Keratinocyte (primary cell): Measurements from ENCODE around the gene NFASC. TPM values are rescaled to one million over a fixed set of nuclear protein-coding genes. Genes with fewer than 3 reads are reported as not detected.

Source experiments
- DNase-seq: peaks from one replicate; pipeline ENCODE4 v3.0.0-alpha.2; 2011; ENCODE audit warnings: low read depth, missing footprints, low spot score
- FAIRE-seq: peaks from 2 replicates; lab custom pipeline; 2011; peaks lifted over from hg19 to GRCh38; lab: Jason Lieb, UNC
- H2AFZ ChIP-seq: 2 replicates; pipeline ENCODE4 v1.6.0; 2012; ENCODE audit warnings: low read length, control low read depth, inconsistent platforms; ENCODE audit not compliant: control insufficient read depth
- H3K27ac ChIP-seq: 2 replicates; pipeline ENCODE4 v1.5.1; 2011; ENCODE audit warnings: low read length; ENCODE audit not compliant: control insufficient read depth, insufficient read depth
- H3K27me3 ChIP-seq: 3 replicates; pipeline ENCODE4 v1.6.0; 2011; ENCODE audit warnings: low read length; ENCODE audit not compliant: control insufficient read depth, insufficient read depth; ENCODE audit errors: extremely low read depth
- H3K36me3 ChIP-seq, 2 experiments: 2 replicates in 1 of 2; 3 replicates in 1 of 2; pipeline ENCODE4 v1.5.1; 2011; ENCODE audit warnings: low read length in 2 of 2, mild to moderate bottlenecking in 1 of 2; ENCODE audit not compliant: control insufficient read depth in 2 of 2, insufficient read depth in 2 of 2; ENCODE audit errors: extremely low read depth in 1 of 2
- H3K4me1 ChIP-seq: 3 replicates; pipeline ENCODE4 v1.5.1; 2011; ENCODE audit warnings: low read length; ENCODE audit not compliant: control insufficient read depth, insufficient read depth; ENCODE audit errors: extremely low read depth
- H3K4me2 ChIP-seq: 3 replicates; pipeline ENCODE4 v1.6.0; 2011; ENCODE audit warnings: low read depth, low read length; ENCODE audit not compliant: control insufficient read depth, insufficient read depth; ENCODE audit errors: extremely low read depth
- H3K4me3 ChIP-seq, 3 experiments: fragments of 200-600 bp in 1 of 3; sonication (generic) in 1 of 3; 2 replicates in 2 of 3; 3 replicates in 1 of 3; pipeline ENCODE4 v1.5.1; 2011 to 2016; ENCODE audit warnings: low read length in 3 of 3, mild to moderate bottlenecking in 3 of 3, control low read depth in 2 of 3, inconsistent platforms in 1 of 3, low read depth in 1 of 3, mixed read lengths in 1 of 3, mixed run types in 1 of 3, moderate library complexity in 1 of 3; ENCODE audit not compliant: control insufficient read depth in 2 of 3, insufficient read depth in 2 of 3; ENCODE audit errors: extremely low read depth in 1 of 3
- H3K79me2 ChIP-seq: 2 replicates; pipeline ENCODE4 v1.6.0; 2012; ENCODE audit warnings: low read length; ENCODE audit not compliant: control insufficient read depth, insufficient read depth
- H3K9ac ChIP-seq: 3 replicates; pipeline ENCODE4 v1.6.0; 2011; ENCODE audit warnings: low read length; ENCODE audit not compliant: control insufficient read depth, insufficient read depth; ENCODE audit errors: extremely low read depth
- H3K9me1 ChIP-seq: 3 replicates; pipeline ENCODE4 v1.6.0; 2011; ENCODE audit warnings: low read length; ENCODE audit not compliant: control insufficient read depth, insufficient read depth; ENCODE audit errors: extremely low read depth
- H3K9me3 ChIP-seq: 2 replicates; pipeline ENCODE4 v1.5.1; 2012; ENCODE audit warnings: low read depth, low read length; ENCODE audit not compliant: control insufficient read depth
- H4K20me1 ChIP-seq: 3 replicates; pipeline ENCODE4 v1.6.0; 2011; ENCODE audit warnings: low read length; ENCODE audit not compliant: control insufficient read depth, insufficient read depth; ENCODE audit errors: extremely low read depth
- EZH2 ChIP-seq: IDR thresholded peaks from one replicate; pipeline ENCODE4 v1.6.1; 2012; ENCODE audit warnings: inconsistent platforms, mild to moderate bottlenecking, low read length, moderate library complexity
- dilution Hi-C: fragments of 300-500 bp; cut with MboI; formaldehyde crosslinking; loops from one replicate; pipeline ENCODE4 v1.7.0; 2020; ENCODE audit warnings: low sequenced_read_pairs; ENCODE audit not compliant: extremely low pct_ligation_motif_present
- polyA plus RNA-seq, 5 experiments: library from polyadenylated mRNA; depleted of rRNA in 3 of 5; stranded (reverse) in 3 of 5; stranded (forward) in 1 of 5; unstranded in 1 of 5; fragments of >200 nt; gene quantifications; 1 replicate in 1 of 5; 2 replicates in 3 of 5; 3 replicates in 1 of 5; pipeline versions ENCODE4 v1.2.1 to v1.2.3, GENCODE V29; 2011 to 2012; ENCODE audit warnings: missing spikeins in 2 of 5, low read depth in 1 of 5, low replicate concordance in 1 of 5
- TF ChIP-seq, protein P1 (sequence below), 3 experiments: IDR thresholded peaks in 1 of 3; conservative IDR thresholded peaks in 1 of 3; optimal IDR thresholded peaks in 1 of 3; 2 replicates in 2 of 3; 3 replicates in 1 of 3; pipeline versions ENCODE3 to v1.5.1; 2011; ENCODE audit warnings: low read length in 3 of 3, mild to moderate bottlenecking in 3 of 3, moderate library complexity in 2 of 3, control low read depth in 1 of 3, inconsistent platforms in 1 of 3; ENCODE audit not compliant: insufficient read depth in 2 of 3; ENCODE audit errors: extremely low read depth in 1 of 3

The NFASC gene
- polyA plus RNA-seq, 1 donor (not counting 4 experiments of a cell fraction or from before 2014, with no cell fraction given): 4.3 TPM

DNA sequence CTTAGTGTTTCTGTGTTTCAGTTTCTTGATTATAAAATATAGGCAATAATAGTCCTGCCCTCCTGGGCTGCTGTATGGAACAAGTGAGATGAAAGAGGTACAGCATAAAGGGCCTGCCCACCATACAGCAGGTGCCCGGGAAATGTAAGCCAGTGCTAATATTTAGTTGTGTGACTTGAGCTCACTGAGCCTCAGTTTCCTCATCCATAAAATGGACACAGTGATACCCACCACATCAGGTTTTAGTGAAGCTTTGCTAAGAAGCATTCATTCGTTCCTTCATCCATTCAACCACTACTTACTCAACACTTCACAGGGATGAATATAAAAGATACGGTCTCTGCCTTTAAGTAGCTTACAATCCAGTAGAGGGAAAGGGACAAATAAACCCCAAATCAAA lies 192.2 kb downstream of the NFASC start:
- no peaks in the 10 kb centered on the region for H3K36me3 ChIP-seq
- DNase-seq: no peak
- H4K20me1 ChIP-seq: no peaks in the 10 kb centered on the region
- no peaks in the 10 kb centered on the region for H3K27me3 ChIP-seq
- H3K4me1 ChIP-seq: no peaks in the 10 kb centered on the region
- TF ChIP-seq, protein P1, sequence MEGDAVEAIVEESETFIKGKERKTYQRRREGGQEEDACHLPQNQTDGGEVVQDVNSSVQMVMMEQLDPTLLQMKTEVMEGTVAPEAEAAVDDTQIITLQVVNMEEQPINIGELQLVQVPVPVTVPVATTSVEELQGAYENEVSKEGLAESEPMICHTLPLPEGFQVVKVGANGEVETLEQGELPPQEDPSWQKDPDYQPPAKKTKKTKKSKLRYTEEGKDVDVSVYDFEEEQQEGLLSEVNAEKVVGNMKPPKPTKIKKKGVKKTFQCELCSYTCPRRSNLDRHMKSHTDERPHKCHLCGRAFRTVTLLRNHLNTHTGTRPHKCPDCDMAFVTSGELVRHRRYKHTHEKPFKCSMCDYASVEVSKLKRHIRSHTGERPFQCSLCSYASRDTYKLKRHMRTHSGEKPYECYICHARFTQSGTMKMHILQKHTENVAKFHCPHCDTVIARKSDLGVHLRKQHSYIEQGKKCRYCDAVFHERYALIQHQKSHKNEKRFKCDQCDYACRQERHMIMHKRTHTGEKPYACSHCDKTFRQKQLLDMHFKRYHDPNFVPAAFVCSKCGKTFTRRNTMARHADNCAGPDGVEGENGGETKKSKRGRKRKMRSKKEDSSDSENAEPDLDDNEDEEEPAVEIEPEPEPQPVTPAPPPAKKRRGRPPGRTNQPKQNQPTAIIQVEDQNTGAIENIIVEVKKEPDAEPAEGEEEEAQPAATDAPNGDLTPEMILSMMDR (optimal IDR thresholded peaks at IDR 0.05 in 1 of 3, IDR thresholded peaks at IDR 0.05 in 1 of 3, conservative IDR thresholded peaks at IDR 0.05 in 1 of 3; ENCODE audit: extremely low read depth in 1 of 3, insufficient read depth in 2 of 3, low read length in 3 of 3): no peak
- no peak for TF ChIP-seq EZH2
- no peak overlapping the region for H3K9ac ChIP-seq
- no peaks in the 10 kb centered on the region for H3K79me2 ChIP-seq
- no peak overlapping the region for H3K4me3 ChIP-seq
- H2AFZ ChIP-seq: no peak overlapping the region
- no peaks in the 10 kb centered on the region for H3K9me1 ChIP-seq
- no peak for FAIRE-seq
- no peak overlapping the region for H3K27ac ChIP-seq
- H3K4me2 ChIP-seq: no peak overlapping the region
- H3K9me3 ChIP-seq: no peaks in the 10 kb centered on the region
- dilution Hi-C loops: no loop called here

GRCh38 chr1:205064301-205064700 lies 193.6 kb downstream of the NFASC start:
- TF ChIP-seq, protein P1 (optimal IDR thresholded peaks at IDR 0.05 in 1 of 3, IDR thresholded peaks at IDR 0.05 in 1 of 3, conservative IDR thresholded peaks at IDR 0.05 in 1 of 3; ENCODE audit: extremely low read depth in 1 of 3, insufficient read depth in 2 of 3, low read length in 3 of 3): no peak
- TF ChIP-seq EZH2: no peak
- no peak for DNase-seq

More at GRCh38 chr1:205064301-205064700, 193.6 kb downstream of the NFASC start:
- Histone ChIP-seq H3K27ac (no peak overlapping the region), H2AFZ (no peak overlapping the region), H3K9me1 (no peaks in the 10 kb centered on the region), H3K4me3 (no peak overlapping the region), H3K9ac (no peak overlapping the region), H3K4me1 (no peaks in the 10 kb centered on the region), H3K36me3 (no peaks in the 10 kb centered on the region), H3K4me2 (no peak overlapping the region), H3K9me3 (no peaks in the 10 kb centered on the region), H4K20me1 (no peaks in the 10 kb centered on the region), H3K79me2 (no peaks in the 10 kb centered on the region), H3K27me3 (no peaks in the 10 kb centered on the region)
- dilution Hi-C loops: no loop called here
- FAIRE-seq: no peak
